Raji (cell line): ENCODE results near the gene GRIPAP1.
A peak's percentile ranks its signal among the peaks of the same experiment; 100 is the strongest.

ENCODE experiments used
- POLR2A ChIP-seq: IDR thresholded peaks from 2 replicates; pipeline ENCODE4 v1.6.1; 2011; ENCODE audit warnings: low read depth, low read length, control low read depth; ENCODE audit not compliant: insufficient read depth

GRIPAP1 gene

GRCh38 chrX:49002091-49002935 is at the start of gene GRIPAP1:
Gene GRIPAP1 (minus strand): TSS chrX:49002264. CDS start chrX:49002229, 35 bp downstream.
- peak; percentile 70; the same call in 1 of the 2 replicates for TF ChIP-seq POLR2A

- no peak for TF ChIP-seq POLR2A
These were observed 41.9 kb upstream of the GRIPAP1 start for GRCh38 chrX:49043987-49044281.

- peak; percentile 20 for TF ChIP-seq POLR2A
These were observed 41.3 kb upstream of the GRIPAP1 start, which contains the start of gene TFE3 for GRCh38 chrX:49043220-49043986. Gene TFE3 (minus strand): TSS chrX:49043357. CDS start chrX:49043226, 131 bp downstream.

- TF ChIP-seq POLR2A = no peak
These were observed 40.6 kb upstream of the GRIPAP1 start for GRCh38 chrX:49042581-49043219.

GRCh38 chrX:49041744-49042580 is 39.9 kb upstream of the GRIPAP1 start:
- TF ChIP-seq POLR2A = no peak

- TF ChIP-seq POLR2A = no peak
These were observed 38.4 kb upstream of the GRIPAP1 start for GRCh38 chrX:49040376-49040955.

GRCh38 chrX:49039598-49040375 is 37.7 kb upstream of the GRIPAP1 start:
- no peak for TF ChIP-seq POLR2A

GRCh38 chrX:49037883-49038475 is 35.9 kb upstream of the GRIPAP1 start:
- TF ChIP-seq POLR2A = no peak

- TF ChIP-seq POLR2A = no peak
These were observed 28.2 kb upstream of the GRIPAP1 start for GRCh38 chrX:49030283-49030682.

GRCh38 chrX:49029876-49030275 is 27.8 kb upstream of the GRIPAP1 start:
- TF ChIP-seq POLR2A = no peak

- TF ChIP-seq POLR2A = no peak
These were observed 17.7 kb upstream of the GRIPAP1 start for GRCh38 chrX:49019599-49020249.

- no peak for TF ChIP-seq POLR2A
These were observed 17.0 kb upstream of the GRIPAP1 start for GRCh38 chrX:49019050-49019449.

- TF ChIP-seq POLR2A = no peak
These were observed 1.6 kb upstream of the GRIPAP1 start for GRCh38 chrX:49003696-49004095.

GRCh38 chrX:49001521-49002090 is 458 bp downstream of the GRIPAP1 start:
- TF ChIP-seq POLR2A = no peak
